ENCODE data around the gene PPP6R3. TPM values are rescaled to one million over a fixed set of nuclear protein-coding genes. Genes with fewer than 3 reads are reported as not detected.
"Not testable (repeated sequence)": the region's sequence is repeated elsewhere in the genome, so short reads cannot be mapped to it uniquely, and the experiment has no call there.

PPP6R3 gene
- total RNA-seq, 2 experiments from 2014 or later, result 108 to 110 TPM

GRCh38 chr11:68438658-68439259, 21.8 kb upstream of the PPP6R3 start:
- H3K27me3 Mint-ChIP-seq, result no peaks in the 10 kb centered on the region
- CTCF ChIA-PET, result no interaction called here
- no peaks in the 10 kb centered on the region for H3K36me3 Mint-ChIP-seq
- H3K4me3 Mint-ChIP-seq, result no peak overlapping the region
- H3K4me1 Mint-ChIP-seq (ENCODE audit: low read depth), result peaks cover 4% of the 10 kb centered on the region
- POLR2A ChIA-PET, result no interaction called here
- no peak for DNase-seq
- intact Hi-C loops (cut with micrococcal nuclease), result no loop called here
- no peaks in the 10 kb centered on the region for H3K9me3 Mint-ChIP-seq
- no peak overlapping the region for H3K27ac Mint-ChIP-seq

- ChIA-PET CTCF (interaction anchor here (0.6 kb wide), 1 partner anchor 13 kb away, joined by 4 read pairs; no protein-coding TSS in a partner anchor), POLR2A (no interaction called here)
- H3K27me3 Mint-ChIP-seq, result no peaks in the 10 kb centered on the region
- no peaks in the 10 kb centered on the region for H3K36me3 Mint-ChIP-seq
- intact Hi-C loops (cut with micrococcal nuclease), result no loop called here
- no peak for DNase-seq
- no peak overlapping the region for H3K4me3 Mint-ChIP-seq
- H3K9me3 Mint-ChIP-seq, result no peaks in the 10 kb centered on the region
- peaks cover 4% of the 10 kb centered on the region for H3K4me1 Mint-ChIP-seq (ENCODE audit: low read depth)
- no peak overlapping the region for H3K27ac Mint-ChIP-seq
These were observed 21.0 kb upstream of the PPP6R3 start for GRCh38 chr11:68439355-68440065.

GRCh38 chr11:68440224-68440623, 20.3 kb upstream of the PPP6R3 start:
- no peaks in the 10 kb centered on the region for H3K36me3 Mint-ChIP-seq
- H3K4me3 Mint-ChIP-seq, result no peak overlapping the region
- no peak for DNase-seq
- ChIA-PET CTCF (interaction anchor here (0.6 kb wide), 1 partner anchor 12 kb away, joined by 4 read pairs; no protein-coding TSS in a partner anchor), POLR2A (no interaction called here)
- no peaks in the 10 kb centered on the region for H3K27me3 Mint-ChIP-seq
- intact Hi-C loops (cut with micrococcal nuclease), result no loop called here
- H3K4me1 Mint-ChIP-seq (ENCODE audit: low read depth), result peaks cover 4% of the 10 kb centered on the region
- no peaks in the 10 kb centered on the region for H3K9me3 Mint-ChIP-seq
- H3K27ac Mint-ChIP-seq, result no peak overlapping the region

GRCh38 chr11:68441466-68442230, 18.9 kb upstream of the PPP6R3 start:
- no peak overlapping the region for H3K4me3 Mint-ChIP-seq
- no peak for DNase-seq
- no peaks in the 10 kb centered on the region for H3K9me3 Mint-ChIP-seq
- no peaks in the 10 kb centered on the region for H3K36me3 Mint-ChIP-seq
- H3K27me3 Mint-ChIP-seq, result no peaks in the 10 kb centered on the region
- peaks cover 4% of the 10 kb centered on the region for H3K4me1 Mint-ChIP-seq (ENCODE audit: low read depth)
- intact Hi-C loops (cut with micrococcal nuclease), result no loop called here
- ChIA-PET CTCF (interaction anchor here (0.6 to 1.5 kb wide), 3 partner anchors 58 to 184 kb away, joined by 3 to 9 read pairs (median 3); no protein-coding TSS in a partner anchor), POLR2A (no interaction called here)
- H3K27ac Mint-ChIP-seq, result no peak overlapping the region

GRCh38 chr11:68442433-68442832, 18.1 kb upstream of the PPP6R3 start:
- intact Hi-C loops (cut with micrococcal nuclease), result no loop called here
- POLR2A ChIA-PET, result interaction anchor here (0.7 kb wide), 1 partner anchor 74 kb away, joined by 3 read pairs; no protein-coding TSS in a partner anchor
- no peak for DNase-seq

GRCh38 chr11:68444566-68444965, 16.0 kb upstream of the PPP6R3 start:
- Mint-ChIP-seq H3K27ac (no peak overlapping the region), H3K4me1 (ENCODE audit: low read depth) (peaks cover 5% of the 10 kb centered on the region), H3K9me3 (no peaks in the 10 kb centered on the region), H3K36me3 (no peaks in the 10 kb centered on the region), H3K27me3 (no peaks in the 10 kb centered on the region), H3K4me3 (no peak overlapping the region)
- DNase-seq, result no peak
- intact Hi-C loops (cut with micrococcal nuclease), result no loop called here
- ChIA-PET CTCF (no interaction called here), POLR2A (no interaction called here)

More at GRCh38 chr11:68442433-68442832, 18.1 kb upstream of the PPP6R3 start:
- H3K36me3 Mint-ChIP-seq, result no peaks in the 10 kb centered on the region
- no peaks in the 10 kb centered on the region for H3K9me3 Mint-ChIP-seq
- H3K4me1 Mint-ChIP-seq (ENCODE audit: low read depth), result peaks cover 3% of the 10 kb centered on the region
- H3K27me3 Mint-ChIP-seq, result no peaks in the 10 kb centered on the region
- H3K27ac Mint-ChIP-seq, result no peak overlapping the region
- no peak overlapping the region for H3K4me3 Mint-ChIP-seq
- CTCF ChIA-PET, result interaction anchor here (0.9 to 1.5 kb wide), 2 partner anchors 59 to 185 kb away, joined by 3 to 9 read pairs; no protein-coding TSS in a partner anchor

GRCh38 chr11:68445531-68446035, 15.0 kb upstream of the PPP6R3 start:
- peaks cover 5% of the 10 kb centered on the region for H3K4me1 Mint-ChIP-seq (ENCODE audit: low read depth)
- no peaks in the 10 kb centered on the region for H3K36me3 Mint-ChIP-seq
- H3K4me3 Mint-ChIP-seq, result no peak overlapping the region
- H3K27ac Mint-ChIP-seq, result no peak overlapping the region
- intact Hi-C loops (cut with micrococcal nuclease), result loop anchor here (2.0 kb wide), 2 partner anchors 43 to 189 kb away; no protein-coding TSS in a partner anchor
- no peak for DNase-seq
- ChIA-PET CTCF (interaction anchor here (0.5 kb wide), 1 partner anchor 36 kb away, joined by 3 read pairs; no protein-coding TSS in a partner anchor), POLR2A (no interaction called here)
- H3K9me3 Mint-ChIP-seq, result no peaks in the 10 kb centered on the region
- H3K27me3 Mint-ChIP-seq, result no peaks in the 10 kb centered on the region

GRCh38 chr11:68446046-68446725, 14.4 kb upstream of the PPP6R3 start:
- H3K27ac Mint-ChIP-seq, result no peak overlapping the region
- intact Hi-C loops (cut with micrococcal nuclease), result loop anchor here (2.0 kb wide), 2 partner anchors 43 to 189 kb away; no protein-coding TSS in a partner anchor
- DNase-seq, result no peak
- no peaks in the 10 kb centered on the region for H3K36me3 Mint-ChIP-seq
- ChIA-PET POLR2A (no interaction called here), CTCF (interaction anchor here (0.5 to 1.1 kb wide), 5 partner anchors 37 to 193 kb away, joined by 3 to 4 read pairs (median 3); no protein-coding TSS in a partner anchor)
- peaks cover 5% of the 10 kb centered on the region for H3K4me1 Mint-ChIP-seq (ENCODE audit: low read depth)
- no peaks in the 10 kb centered on the region for H3K9me3 Mint-ChIP-seq
- H3K27me3 Mint-ChIP-seq, result no peaks in the 10 kb centered on the region
- no peak overlapping the region for H3K4me3 Mint-ChIP-seq

GRCh38 chr11:68447015-68447801, 13.3 kb upstream of the PPP6R3 start:
- CTCF ChIA-PET, result interaction anchor here (0.8 to 1.1 kb wide), 4 partner anchors 62 to 194 kb away, joined by 3 to 4 read pairs (median 4); no protein-coding TSS in a partner anchor

GRCh38 chr11:68447914-68448313, 12.6 kb upstream of the PPP6R3 start:
- H3K9me3 Mint-ChIP-seq; H3K27ac Mint-ChIP-seq; H3K4me3 Mint-ChIP-seq; H3K4me1 Mint-ChIP-seq (ENCODE audit: low read depth); CTCF ChIA-PET; DNase-seq; POLR2A ChIA-PET; H3K27me3 Mint-ChIP-seq; H3K36me3 Mint-ChIP-seq: not testable (repeated sequence)
- intact Hi-C loops (cut with micrococcal nuclease), result loop anchor here (2.0 kb wide), 2 partner anchors 45 to 191 kb away; no protein-coding TSS in a partner anchor

More at GRCh38 chr11:68447015-68447801, 13.3 kb upstream of the PPP6R3 start:
- no peak overlapping the region for H3K27ac Mint-ChIP-seq
- H3K4me3 Mint-ChIP-seq, result no peak overlapping the region
- POLR2A ChIA-PET, result no interaction called here
- peaks cover 5% of the 10 kb centered on the region for H3K4me1 Mint-ChIP-seq (ENCODE audit: low read depth)
- H3K9me3 Mint-ChIP-seq, result no peaks in the 10 kb centered on the region
- DNase-seq, result peak; percentile 85
- no peaks in the 10 kb centered on the region for H3K27me3 Mint-ChIP-seq
- intact Hi-C loops (cut with micrococcal nuclease), result loop anchor here (2.0 kb wide), 2 partner anchors 44 to 190 kb away; no protein-coding TSS in a partner anchor
- H3K36me3 Mint-ChIP-seq, result no peaks in the 10 kb centered on the region

GRCh38 chr11:68448604-68449011, 11.9 kb upstream of the PPP6R3 start:
- H3K27me3 Mint-ChIP-seq, result no peaks in the 10 kb centered on the region
- DNase-seq, result no peak
- ChIA-PET POLR2A (no interaction called here), CTCF (interaction anchor here (0.5 to 0.9 kb wide), 2 partner anchors 11 to 140 kb away, joined by 3 read pairs; no protein-coding TSS in a partner anchor)
- intact Hi-C loops (cut with micrococcal nuclease), result no loop called here
- H3K4me3 Mint-ChIP-seq, result no peak overlapping the region
- no peaks in the 10 kb centered on the region for H3K9me3 Mint-ChIP-seq
- H3K36me3 Mint-ChIP-seq, result no peaks in the 10 kb centered on the region
- H3K4me1 Mint-ChIP-seq (ENCODE audit: low read depth), result peaks cover 5% of the 10 kb centered on the region
- H3K27ac Mint-ChIP-seq, result no peak overlapping the region
